Central memory CD4-positive, alpha-beta T cell (primary cell): Measurements from ENCODE around the gene SDK2.

Experiments used
- DNase-seq: peaks from one replicate; pipeline ENCODE4 v3.0.0; 2022

Gene SDK2

GRCh38 chr17:73289549-73290254 is 354.5 kb downstream of the SDK2 start:
- no peak for DNase-seq

- no peak for DNase-seq
These were observed 355.5 kb downstream of the SDK2 start for GRCh38 chr17:73288534-73289302.

GRCh38 chr17:73286863-73287296 is 357.4 kb downstream of the SDK2 start:
- no peak for DNase-seq

GRCh38 chr17:73285916-73286862 is 358.1 kb downstream of the SDK2 start:
- no peak for DNase-seq

- no peak for DNase-seq
These were observed 358.7 kb downstream of the SDK2 start for GRCh38 chr17:73285603-73285908.

- no peak for DNase-seq
These were observed 359.2 kb downstream of the SDK2 start for GRCh38 chr17:73284906-73285602.
